Measurements from ENCODE around the gene PAX6.

GRCh38 chr11:31821235-31821764 is 10.2 kb upstream of the PAX6 start:
- no peak for TF ChIP-seq TCF4 (CRISPR knock-in tag; IDR thresholded peaks at IDR 0.05; ENCODE audit: borderline replicate concordance)
- no peak for TF ChIP-seq ZC3H10 (CRISPR knock-in tag; IDR thresholded peaks at IDR 0.05)
- TF ChIP-seq, protein P1, sequence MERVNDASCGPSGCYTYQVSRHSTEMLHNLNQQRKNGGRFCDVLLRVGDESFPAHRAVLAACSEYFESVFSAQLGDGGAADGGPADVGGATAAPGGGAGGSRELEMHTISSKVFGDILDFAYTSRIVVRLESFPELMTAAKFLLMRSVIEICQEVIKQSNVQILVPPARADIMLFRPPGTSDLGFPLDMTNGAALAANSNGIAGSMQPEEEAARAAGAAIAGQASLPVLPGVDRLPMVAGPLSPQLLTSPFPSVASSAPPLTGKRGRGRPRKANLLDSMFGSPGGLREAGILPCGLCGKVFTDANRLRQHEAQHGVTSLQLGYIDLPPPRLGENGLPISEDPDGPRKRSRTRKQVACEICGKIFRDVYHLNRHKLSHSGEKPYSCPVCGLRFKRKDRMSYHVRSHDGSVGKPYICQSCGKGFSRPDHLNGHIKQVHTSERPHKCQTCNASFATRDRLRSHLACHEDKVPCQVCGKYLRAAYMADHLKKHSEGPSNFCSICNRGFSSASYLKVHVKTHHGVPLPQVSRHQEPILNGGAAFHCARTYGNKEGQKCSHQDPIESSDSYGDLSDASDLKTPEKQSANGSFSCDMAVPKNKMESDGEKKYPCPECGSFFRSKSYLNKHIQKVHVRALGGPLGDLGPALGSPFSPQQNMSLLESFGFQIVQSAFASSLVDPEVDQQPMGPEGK (CRISPR knock-in tag; IDR thresholded peaks at IDR 0.05; ENCODE audit: borderline replicate concordance) = no peak
